Keratinocyte (primary cell): ENCODE results near the gene TMEM233.

ENCODE experiments used
- EZH2 ChIP-seq: IDR thresholded peaks from one replicate; pipeline ENCODE4 v1.6.1; 2012; ENCODE audit warnings: inconsistent platforms, mild to moderate bottlenecking, low read length, moderate library complexity
- TF ChIP-seq, protein P1 (sequence below), 3 experiments: IDR thresholded peaks in 1 of 3; conservative IDR thresholded peaks in 1 of 3; optimal IDR thresholded peaks in 1 of 3; 2 replicates in 2 of 3; 3 replicates in 1 of 3; pipeline versions ENCODE3 to v1.5.1; 2011; ENCODE audit warnings: low read length in 3 of 3, mild to moderate bottlenecking in 3 of 3, moderate library complexity in 2 of 3, control low read depth in 1 of 3, inconsistent platforms in 1 of 3; ENCODE audit not compliant: insufficient read depth in 2 of 3; ENCODE audit errors: extremely low read depth in 1 of 3

DNA sequence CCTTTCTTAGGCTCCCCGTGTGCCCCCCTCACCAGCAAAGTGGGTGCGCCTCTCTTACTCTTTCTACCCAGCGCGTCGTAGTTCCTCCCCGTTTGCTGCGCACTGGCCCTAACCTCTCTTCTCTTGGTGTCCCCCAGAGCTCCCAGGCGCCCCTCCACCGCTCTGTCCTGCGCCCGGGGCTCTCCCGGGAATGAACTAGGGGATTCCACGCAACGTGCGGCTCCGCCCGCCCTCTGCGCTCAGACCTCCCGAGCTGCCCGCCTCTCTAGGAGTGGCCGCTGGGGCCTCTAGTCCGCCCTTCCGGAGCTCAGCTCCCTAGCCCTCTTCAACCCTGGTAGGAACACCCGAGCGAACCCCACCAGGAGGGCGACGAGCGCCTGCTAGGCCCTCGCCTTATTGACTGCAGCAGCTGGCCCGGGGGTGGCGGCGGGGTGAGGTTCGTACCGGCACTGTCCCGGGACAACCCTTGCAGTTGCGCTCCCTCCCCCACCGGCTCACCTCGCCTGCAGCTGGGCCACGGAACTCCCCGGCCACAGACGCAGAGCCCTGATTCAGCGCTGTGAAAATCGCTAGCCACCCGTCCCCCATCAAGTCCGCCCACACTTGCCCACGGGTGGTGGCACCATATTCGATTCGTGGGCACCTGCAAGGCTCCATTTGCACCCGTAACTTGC lies 1.3 kb downstream of the TMEM233 start:
- TF ChIP-seq, protein P1, sequence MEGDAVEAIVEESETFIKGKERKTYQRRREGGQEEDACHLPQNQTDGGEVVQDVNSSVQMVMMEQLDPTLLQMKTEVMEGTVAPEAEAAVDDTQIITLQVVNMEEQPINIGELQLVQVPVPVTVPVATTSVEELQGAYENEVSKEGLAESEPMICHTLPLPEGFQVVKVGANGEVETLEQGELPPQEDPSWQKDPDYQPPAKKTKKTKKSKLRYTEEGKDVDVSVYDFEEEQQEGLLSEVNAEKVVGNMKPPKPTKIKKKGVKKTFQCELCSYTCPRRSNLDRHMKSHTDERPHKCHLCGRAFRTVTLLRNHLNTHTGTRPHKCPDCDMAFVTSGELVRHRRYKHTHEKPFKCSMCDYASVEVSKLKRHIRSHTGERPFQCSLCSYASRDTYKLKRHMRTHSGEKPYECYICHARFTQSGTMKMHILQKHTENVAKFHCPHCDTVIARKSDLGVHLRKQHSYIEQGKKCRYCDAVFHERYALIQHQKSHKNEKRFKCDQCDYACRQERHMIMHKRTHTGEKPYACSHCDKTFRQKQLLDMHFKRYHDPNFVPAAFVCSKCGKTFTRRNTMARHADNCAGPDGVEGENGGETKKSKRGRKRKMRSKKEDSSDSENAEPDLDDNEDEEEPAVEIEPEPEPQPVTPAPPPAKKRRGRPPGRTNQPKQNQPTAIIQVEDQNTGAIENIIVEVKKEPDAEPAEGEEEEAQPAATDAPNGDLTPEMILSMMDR (optimal IDR thresholded peaks at IDR 0.05 in 1 of 3, IDR thresholded peaks at IDR 0.05 in 1 of 3, conservative IDR thresholded peaks at IDR 0.05 in 1 of 3; ENCODE audit: extremely low read depth in 1 of 3, insufficient read depth in 2 of 3, low read length in 3 of 3) = no peak
- no peak for TF ChIP-seq EZH2
